Measurements from ENCODE around the gene MATN3. TPM values are rescaled to one million over a fixed set of nuclear protein-coding genes. Genes with fewer than 3 reads are reported as not detected.
A peak's percentile ranks its signal among the peaks of the same experiment; 100 is the strongest.

The MATN3 gene
- total RNA-seq, 2 donors from 2014 or later: not detected

GRCh38 chr2:19971691-19972090 lies 40.8 kb downstream of the MATN3 start:
- Mint-ChIP-seq H3K27ac (peak overlapping the region; percentile 83), H3K27me3 (no peaks in the 10 kb centered on the region), H3K4me1 (peaks cover 13% of the 10 kb centered on the region), H3K4me3 (no peak overlapping the region), H3K36me3 (ENCODE audit: low read depth) (peaks cover 9% of the 10 kb centered on the region)
- H3K9me3 ChIP-seq (ENCODE audit: control insufficient read depth, low read length, poor library complexity, severe bottlenecking): no peaks in the 10 kb centered on the region
- ATAC-seq (peak; percentile 92), DNase-seq (no peak)

GRCh38 chr2:19963386-19963785 lies 49.1 kb downstream of the MATN3 start:
- H3K27me3 Mint-ChIP-seq: no peaks in the 10 kb centered on the region
- no peak for DNase-seq
- H3K27ac Mint-ChIP-seq: no peak overlapping the region
- H3K4me1 Mint-ChIP-seq: peaks cover 2% of the 10 kb centered on the region
- no peaks in the 10 kb centered on the region for H3K9me3 ChIP-seq (ENCODE audit: control insufficient read depth, low read length, poor library complexity, severe bottlenecking)
- no peak overlapping the region for H3K4me3 Mint-ChIP-seq
- H3K36me3 Mint-ChIP-seq (ENCODE audit: low read depth): peaks cover 9% of the 10 kb centered on the region
- no peak for ATAC-seq

- ATAC-seq (peak; percentile 79), DNase-seq (peak; percentile 9 to 22 (median 17))
- Mint-ChIP-seq H3K4me1 (no peaks in the 10 kb centered on the region), H3K27me3 (no peaks in the 10 kb centered on the region), H3K4me3 (no peak overlapping the region), H3K27ac (peak overlapping the region; percentile 9), H3K36me3 (ENCODE audit: low read depth) (no peaks in the 10 kb centered on the region)
- no peaks in the 10 kb centered on the region for H3K9me3 ChIP-seq (ENCODE audit: control insufficient read depth, low read length, poor library complexity, severe bottlenecking)
Observed at GRCh38 chr2:19955544-19956422, 56.7 kb downstream of the MATN3 start.

- Mint-ChIP-seq H3K4me3 (no peak overlapping the region), H3K36me3 (ENCODE audit: low read depth) (peaks cover 4% of the 10 kb centered on the region), H3K4me1 (no peaks in the 10 kb centered on the region), H3K27me3 (no peaks in the 10 kb centered on the region), H3K27ac (no peak overlapping the region)
- no peak for ATAC-seq
- no peaks in the 10 kb centered on the region for H3K9me3 ChIP-seq (ENCODE audit: control insufficient read depth, low read length, poor library complexity, severe bottlenecking)
- no peak for DNase-seq
Observed at GRCh38 chr2:19949071-19949470, 63.4 kb downstream of the MATN3 start.

GRCh38 chr2:19947184-19947940 lies 65.1 kb downstream of the MATN3 start:
- Mint-ChIP-seq H3K27me3 (no peaks in the 10 kb centered on the region), H3K36me3 (ENCODE audit: low read depth) (peaks cover 6% of the 10 kb centered on the region), H3K27ac (no peak overlapping the region), H3K4me3 (no peak overlapping the region), H3K4me1 (no peaks in the 10 kb centered on the region)
- ATAC-seq: no peak
- DNase-seq: no peak
- H3K9me3 ChIP-seq (ENCODE audit: control insufficient read depth, low read length, poor library complexity, severe bottlenecking): no peaks in the 10 kb centered on the region

GRCh38 chr2:19944205-19944845 lies 68.1 kb downstream of the MATN3 start:
- Mint-ChIP-seq H3K27ac (no peak overlapping the region), H3K4me3 (no peak overlapping the region), H3K4me1 (no peaks in the 10 kb centered on the region), H3K27me3 (no peaks in the 10 kb centered on the region), H3K36me3 (ENCODE audit: low read depth) (peaks cover 8% of the 10 kb centered on the region)
- ATAC-seq (no peak), DNase-seq (no peak)
- H3K9me3 ChIP-seq (ENCODE audit: control insufficient read depth, low read length, poor library complexity, severe bottlenecking): no peaks in the 10 kb centered on the region

DNA sequence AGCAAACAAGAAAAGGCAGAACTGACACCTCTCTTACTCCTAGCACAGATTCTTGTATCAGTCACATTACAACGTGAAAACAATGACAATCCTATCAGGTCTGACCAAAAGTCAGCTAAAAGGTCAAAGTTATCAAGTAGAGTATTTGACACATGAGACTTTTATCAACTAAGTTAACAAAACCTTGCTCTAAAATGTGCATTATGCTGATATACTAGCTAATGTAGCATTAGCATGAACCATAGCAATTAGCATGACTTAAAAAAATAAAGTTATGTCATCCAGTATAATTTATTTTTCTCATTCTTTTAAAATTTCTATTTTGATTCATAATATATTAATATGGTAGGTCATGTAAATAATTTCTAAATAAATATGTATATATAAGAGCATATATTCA lies 69.3 kb downstream of the MATN3 start:
- no peak for ATAC-seq
- no peak for DNase-seq
- no peaks in the 10 kb centered on the region for H3K4me1 Mint-ChIP-seq
- no peaks in the 10 kb centered on the region for H3K9me3 ChIP-seq (ENCODE audit: control insufficient read depth, low read length, poor library complexity, severe bottlenecking)
- H3K36me3 Mint-ChIP-seq (ENCODE audit: low read depth): peaks cover 6% of the 10 kb centered on the region
- no peaks in the 10 kb centered on the region for H3K27me3 Mint-ChIP-seq
- no peak overlapping the region for H3K4me3 Mint-ChIP-seq
- no peak overlapping the region for H3K27ac Mint-ChIP-seq

GRCh38 chr2:19942199-19942598 lies 70.3 kb downstream of the MATN3 start:
- no peak overlapping the region for H3K27ac Mint-ChIP-seq
- H3K9me3 ChIP-seq (ENCODE audit: control insufficient read depth, low read length, poor library complexity, severe bottlenecking): no peaks in the 10 kb centered on the region
- H3K4me3 Mint-ChIP-seq: no peak overlapping the region
- peaks cover 4% of the 10 kb centered on the region for H3K36me3 Mint-ChIP-seq (ENCODE audit: low read depth)
- ATAC-seq (no peak), DNase-seq (no peak)
- H3K4me1 Mint-ChIP-seq: no peaks in the 10 kb centered on the region
- no peaks in the 10 kb centered on the region for H3K27me3 Mint-ChIP-seq

Other genes with a start within 250 kb of the MATN3 start
- gene TTC32, start 110.7 kb downstream of the MATN3 start, total RNA-seq: 10 to 100 TPM; 33.4 to 36.9 TPM
- 1 to 10 TPM; 3.5 to 5.6 TPM for gene WDR35, start 22.6 kb downstream of the MATN3 start, total RNA-seq
- gene LAPTM4A, start 39.0 kb upstream of the MATN3 start, total RNA-seq: 10 to 100 TPM; 44.3 to 46.0 TPM
- not detected for gene SDC1, start 212.5 kb upstream of the MATN3 start, total RNA-seq

Data from T-helper 17 cell (primary cell).